Thoracic aorta (tissue), 2 donors: ENCODE data around the gene SHMT1. TPM values are rescaled to one million over a fixed set of nuclear protein-coding genes. Genes with fewer than 3 reads are reported as not detected.
"Not testable (repeated sequence)": the region's sequence is repeated elsewhere in the genome, so short reads cannot be mapped to it uniquely, and the experiment has no call there.

Experiments used
- ATAC-seq: fragments of 150-250 bp; one replicate; pipeline ENCODE4 v1.8.0; 2017; ENCODE audit warnings: low read depth; ENCODE audit not compliant: insufficient number of reproducible peaks, low FRiP score
- DNase-seq: peaks from one replicate; pipeline ENCODE4 v3.0.0-alpha.2; 2020; ENCODE audit warnings: low spot score
- H3K27ac ChIP-seq, 2 donors: fragments of 200-600 bp; sonication (generic); 1 replicate in 1 of 2; 2 replicates in 1 of 2; pipeline ENCODE4 v1.5.1; 2016; ENCODE audit warnings: mild to moderate bottlenecking in 2 of 2, moderate library complexity in 2 of 2
- H3K27me3 ChIP-seq: fragments of 200-600 bp; sonication (generic); replicated peaks from 2 replicates; pipeline ENCODE4 v1.6.0; 2016; ENCODE audit warnings: mild to moderate bottlenecking; ENCODE audit not compliant: insufficient read depth
- H3K36me3 ChIP-seq: fragments of 200-600 bp; sonication (generic); one replicate; pipeline ENCODE4 v1.5.1; 2016
- H3K4me1 ChIP-seq, 2 donors: fragments of 200-600 bp; sonication (generic); 1 replicate in 1 of 2; 2 replicates in 1 of 2; pipeline versions ENCODE4 v1.5.1 to v1.6.0; 2016; ENCODE audit warnings: low read depth in 2 of 2, mild to moderate bottlenecking in 1 of 2; ENCODE audit not compliant: control insufficient read depth in 1 of 2
- H3K4me3 ChIP-seq: fragments of 200-600 bp; sonication (generic); 2 replicates; pipeline ENCODE4 v1.5.1; 2016; ENCODE audit warnings: mild to moderate bottlenecking
- H3K9me3 ChIP-seq: fragments of 200-600 bp; sonication (generic); 2 replicates; pipeline ENCODE4 v1.5.1; 2016
- CTCF ChIP-seq: fragments of 200-600 bp; sonication (generic); IDR thresholded peaks from one replicate; pipeline ENCODE4 v1.5.1; 2019; ENCODE audit warnings: antibody characterized with exemption
- total RNA-seq, 2 donors: library from RNA; depleted of rRNA; stranded (reverse); fragments of >200 nt; gene quantifications; one replicate each; pipeline versions ENCODE4 v1.1.0 to v1.2.3, GENCODE V29; 2016

The SHMT1 gene
- total RNA-seq, 2 donors from 2014 or later = 15.9 to 28.0 TPM

GRCh38 chr17:18344021-18344420 is 19.3 kb downstream of the SHMT1 start:
- DNase-seq (no peak), ATAC-seq (no peak)
- Histone ChIP-seq H3K27me3 (no peaks in the 10 kb centered on the region), H3K4me3 (no peak overlapping the region), H3K27ac (no peak overlapping the region), H3K9me3 (no peaks in the 10 kb centered on the region), H3K4me1 (no peaks in the 10 kb centered on the region), H3K36me3 (peaks cover 42% of the 10 kb centered on the region)
- no peak for TF ChIP-seq CTCF

GRCh38 chr17:18339933-18340332 is 23.4 kb downstream of the SHMT1 start:
- Histone ChIP-seq H3K27me3 (no peaks in the 10 kb centered on the region), H3K27ac (no peak overlapping the region), H3K36me3 (peaks cover 32% of the 10 kb centered on the region), H3K4me1 (no peaks in the 10 kb centered on the region), H3K4me3 (no peak overlapping the region), H3K9me3 (no peaks in the 10 kb centered on the region)
- no peak for TF ChIP-seq CTCF
- ATAC-seq = no peak
- DNase-seq = no peak

- not testable (repeated sequence) for ATAC-seq, DNase-seq, H3K4me1 ChIP-seq, H3K4me3 ChIP-seq, H3K27ac ChIP-seq, H3K9me3 ChIP-seq, H3K27me3 ChIP-seq
- peaks cover 39% of the 10 kb centered on the region for H3K36me3 ChIP-seq
These were observed 25.2 kb downstream of the SHMT1 start for GRCh38 chr17:18338158-18338557.

GRCh38 chr17:18332909-18333489 is 30.4 kb downstream of the SHMT1 start:
- ATAC-seq (no peak), DNase-seq (no peak)
- peaks cover 54% of the 10 kb centered on the region for H3K36me3 ChIP-seq
- H3K27ac ChIP-seq = no peak overlapping the region
- TF ChIP-seq CTCF = no peak
- H3K4me1 ChIP-seq = no peaks in the 10 kb centered on the region
- no peaks in the 10 kb centered on the region for H3K27me3 ChIP-seq
- H3K9me3 ChIP-seq = no peaks in the 10 kb centered on the region
- no peak overlapping the region for H3K4me3 ChIP-seq

GRCh38 chr17:18331879-18332278 is 31.5 kb downstream of the SHMT1 start:
- H3K27ac ChIP-seq = no peak overlapping the region
- H3K27me3 ChIP-seq = no peaks in the 10 kb centered on the region
- H3K4me1 ChIP-seq = no peaks in the 10 kb centered on the region
- TF ChIP-seq CTCF = no peak
- H3K4me3 ChIP-seq = no peak overlapping the region
- DNase-seq (no peak), ATAC-seq (no peak)
- no peaks in the 10 kb centered on the region for H3K9me3 ChIP-seq
- H3K36me3 ChIP-seq = peaks cover 57% of the 10 kb centered on the region

GRCh38 chr17:18328643-18329204 is 34.6 kb downstream of the SHMT1 start:
- Histone ChIP-seq H3K27me3 (no peaks in the 10 kb centered on the region), H3K9me3 (no peaks in the 10 kb centered on the region), H3K36me3 (peaks cover 47% of the 10 kb centered on the region), H3K4me1 (no peaks in the 10 kb centered on the region), H3K4me3 (no peak overlapping the region), H3K27ac (no peak overlapping the region)
- ATAC-seq (no peak), DNase-seq (no peak)
- no peak for TF ChIP-seq CTCF
